GM18873 (cell line): Measurements from ENCODE around the gene GRIN2A.

Experiments
- ATAC-seq: cut with Tn5 transposase; IDR thresholded peaks from one replicate; pipeline ENCODE4 v1.9.1; 2021; ENCODE audit warnings: mild to moderate bottlenecking, moderate library complexity, moderate number of reproducible peaks; ENCODE audit not compliant: unreplicated experiment, low FRiP score

GRIN2A gene

DNA sequence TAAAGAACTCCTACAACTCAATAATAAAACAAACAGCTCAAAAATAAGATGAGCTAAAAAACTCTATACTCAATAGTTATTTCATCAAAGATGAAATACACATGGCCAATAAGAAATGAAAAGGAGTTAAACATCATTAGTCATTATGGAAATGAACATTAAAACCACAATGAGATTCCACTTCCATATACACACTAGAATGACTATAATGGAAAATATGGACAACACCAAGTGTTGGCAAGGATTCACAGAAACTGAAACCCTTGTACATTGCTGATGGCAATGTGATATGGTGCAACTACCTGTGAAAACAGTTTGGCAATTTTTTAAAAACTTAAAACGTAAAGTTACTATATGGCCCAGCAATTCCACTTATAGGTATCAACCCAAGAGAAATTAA is 91.4 kb downstream of the GRIN2A start:
- ATAC-seq, result no peak

- ATAC-seq, result no peak
Measured at GRCh38 chr16:10088380-10088793, 93.8 kb downstream of the GRIN2A start.

GRCh38 chr16:10087151-10087550 is 95.1 kb downstream of the GRIN2A start:
- no peak for ATAC-seq

DNA sequence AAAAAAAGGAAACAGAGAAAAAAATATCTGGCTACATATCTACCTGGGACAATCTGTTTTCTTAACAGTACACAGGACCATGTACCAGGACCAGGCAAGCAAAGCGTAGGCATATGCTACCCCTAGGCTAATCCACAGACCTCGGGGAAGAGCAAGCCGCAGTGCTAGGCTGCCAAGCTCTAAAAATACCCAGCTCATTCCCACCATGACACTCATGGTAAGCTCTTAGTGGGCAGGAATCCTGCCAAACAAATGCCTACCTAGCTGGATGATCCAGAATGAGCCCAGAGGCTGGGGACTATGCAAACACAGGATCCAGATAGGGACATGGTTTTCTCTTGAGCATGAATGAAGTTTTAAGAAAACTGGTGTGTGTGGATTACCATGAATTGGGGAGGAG is 95.6 kb downstream of the GRIN2A start:
- no peak for ATAC-seq

- ATAC-seq, result no peak
Measured at GRCh38 chr16:10085078-10085798, 97.0 kb downstream of the GRIN2A start.

GRCh38 chr16:10083301-10083700 is 98.9 kb downstream of the GRIN2A start:
- ATAC-seq, result no peak

- ATAC-seq, result no peak
Measured at GRCh38 chr16:10081201-10081940, 100.9 kb downstream of the GRIN2A start.

DNA sequence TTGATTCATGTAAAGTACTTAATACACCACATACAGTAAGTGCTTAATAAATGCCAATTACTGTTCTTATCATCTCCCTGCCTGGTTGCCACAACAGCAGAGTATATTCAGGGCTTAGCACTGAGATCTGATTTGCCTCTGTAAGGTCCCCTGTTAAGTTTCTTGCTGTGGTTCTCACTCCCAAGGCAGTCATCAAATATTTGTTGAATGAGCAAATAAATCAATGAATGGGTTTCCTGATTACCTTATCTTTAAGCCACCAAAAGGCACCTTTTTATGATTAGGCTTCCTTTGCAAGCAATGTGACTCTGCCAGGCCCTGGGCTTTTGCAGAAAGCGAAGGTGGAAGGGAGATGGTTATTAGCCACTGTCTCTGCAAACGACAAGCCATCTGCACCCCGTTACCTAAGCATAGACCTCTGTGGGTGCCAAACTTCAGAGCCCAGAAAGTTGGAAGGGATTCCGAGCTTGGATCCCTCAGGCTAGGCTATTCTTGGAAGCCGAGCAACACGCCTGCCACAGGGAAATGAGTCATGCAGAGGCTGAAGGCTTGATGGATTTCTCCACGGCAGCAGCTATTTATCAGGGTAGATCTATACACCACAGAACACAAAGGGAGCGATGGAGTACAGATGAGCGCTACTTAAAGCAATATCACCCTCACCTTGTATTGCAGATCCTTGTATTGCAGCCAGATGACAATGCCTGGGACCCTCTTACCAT is 102.0 kb downstream of the GRIN2A start:
- ATAC-seq, result no peak

DNA sequence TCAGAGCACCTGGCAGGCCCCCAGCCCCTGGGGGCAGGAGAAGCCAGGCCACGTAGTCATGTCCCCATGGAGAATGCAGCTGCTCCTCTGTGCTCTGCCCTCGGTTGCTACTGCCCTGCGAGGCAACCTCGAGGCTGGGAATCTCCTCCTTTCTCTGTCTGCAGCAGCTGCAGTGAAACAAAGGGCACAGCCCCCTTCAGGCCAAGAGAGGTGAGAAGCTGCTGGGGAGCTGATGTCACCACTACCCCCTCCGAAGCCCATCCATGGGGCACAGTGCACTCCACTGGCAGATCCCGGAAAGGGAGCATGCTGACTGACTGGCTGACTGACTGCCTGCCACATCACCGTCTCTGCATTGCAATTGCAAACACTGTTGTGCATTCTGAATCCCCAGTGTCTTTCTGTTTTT is 103.7 kb downstream of the GRIN2A start:
- ATAC-seq, result no peak

- no peak for ATAC-seq
Measured at GRCh38 chr16:10077861-10078260, 104.4 kb downstream of the GRIN2A start.

DNA sequence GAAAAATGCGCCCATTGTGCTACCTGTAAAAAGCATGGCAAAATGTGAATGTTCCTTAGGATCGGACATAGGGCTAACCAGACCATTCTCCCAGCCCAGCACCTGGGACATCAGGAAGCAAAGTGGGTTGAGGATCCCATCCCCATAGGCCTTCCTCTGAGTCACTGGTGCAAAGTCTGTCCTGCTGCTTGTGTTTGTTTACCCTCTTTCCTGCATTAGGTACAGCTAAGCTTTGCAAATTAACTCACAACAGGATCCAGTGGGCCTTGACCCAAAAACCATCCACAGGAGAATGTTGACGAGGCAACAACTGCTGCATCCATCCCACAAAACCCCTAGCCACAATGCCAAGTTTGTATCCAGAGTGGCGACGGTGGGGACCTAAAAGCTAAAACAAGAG is 106.2 kb downstream of the GRIN2A start:
- no peak for ATAC-seq

- ATAC-seq, result no peak
Measured at GRCh38 chr16:10070591-10070990, 111.6 kb downstream of the GRIN2A start.

GRCh38 chr16:10069374-10069773 is 112.9 kb downstream of the GRIN2A start:
- no peak for ATAC-seq

DNA sequence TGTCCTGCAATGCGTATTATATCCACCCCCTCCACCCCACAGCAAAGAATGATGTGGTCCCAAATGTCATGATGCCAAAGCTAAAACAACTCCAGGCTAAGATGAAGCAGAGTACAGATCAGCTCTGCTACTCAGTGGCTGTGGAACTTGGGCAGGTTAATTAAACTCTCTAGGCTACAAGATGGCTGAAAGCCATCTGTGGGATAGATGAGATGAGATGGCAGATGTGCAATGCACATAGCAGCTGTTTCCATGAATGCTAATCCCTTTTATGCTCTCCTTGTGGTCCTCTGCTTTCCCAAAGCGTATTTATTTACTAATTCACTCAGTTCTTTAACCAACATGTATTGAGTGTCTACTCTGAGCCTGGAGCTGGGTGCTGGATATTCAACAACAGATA is 114.4 kb downstream of the GRIN2A start:
- no peak for ATAC-seq

GRCh38 chr16:10067406-10067805 is 114.8 kb downstream of the GRIN2A start:
- ATAC-seq, result no peak

- no peak for ATAC-seq
Measured at GRCh38 chr16:10065019-10065418, 117.2 kb downstream of the GRIN2A start.

GRCh38 chr16:10048850-10049249 is 133.4 kb downstream of the GRIN2A start:
- no peak for ATAC-seq

GRCh38 chr16:10045947-10046346 is 136.3 kb downstream of the GRIN2A start:
- ATAC-seq, result no peak

- no peak for ATAC-seq
Measured at GRCh38 chr16:10045291-10045775, 136.9 kb downstream of the GRIN2A start.

- no peak for ATAC-seq
Measured at GRCh38 chr16:10040136-10041080, 141.8 kb downstream of the GRIN2A start.
